DND-41 (cell line): ENCODE results near the gene CFAP90.
A peak's percentile ranks its signal among the peaks of the same experiment; 100 is the strongest.

Source experiments
- ATAC-seq: fragments of 200-7000 bp; cut with Tn5 transposase; 3 replicates; pipeline ENCODE4 v1.9.1; 2021; ENCODE audit warnings: low read depth; ENCODE audit not compliant: insufficient read depth
- DNase-seq: peaks from one replicate; pipeline ENCODE4 v3.0.0-alpha.2; 2020
- H2AFZ ChIP-seq: 2 replicates; pipeline ENCODE4 v1.6.0; 2012; ENCODE audit warnings: low read depth, low read length
- H3K27ac ChIP-seq: 2 replicates; pipeline ENCODE4 v1.5.1; 2012; ENCODE audit warnings: low read length, inconsistent platforms
- H3K27me3 ChIP-seq: fragments of 200-600 bp; sonication (generic); 2 replicates; pipeline ENCODE4 v1.6.0; 2012; ENCODE audit warnings: low read length, mild to moderate bottlenecking, inconsistent platforms; ENCODE audit not compliant: insufficient read depth, poor library complexity
- H3K36me3 ChIP-seq: 2 replicates; pipeline ENCODE4 v1.5.1; 2012; ENCODE audit warnings: low read length, inconsistent platforms; ENCODE audit not compliant: insufficient read depth
- H3K4me1 ChIP-seq: 2 replicates; pipeline ENCODE4 v1.5.1; 2012; ENCODE audit warnings: mild to moderate bottlenecking, low read length; ENCODE audit not compliant: insufficient read depth
- H3K4me2 ChIP-seq: 2 replicates; pipeline ENCODE4 v1.6.0; 2012; ENCODE audit warnings: mild to moderate bottlenecking, moderate library complexity, low read length, inconsistent platforms; ENCODE audit not compliant: insufficient read depth
- H3K4me3 ChIP-seq, 2 experiments: fragments of 200-600 bp in 1 of 2; shearing (Covaris generic) in 1 of 2; 2 replicates each; pipeline ENCODE4 v1.5.1; 2012 to 2016; ENCODE audit warnings: inconsistent platforms in 2 of 2, low read length in 2 of 2, mild to moderate bottlenecking in 2 of 2, low read depth in 1 of 2, moderate library complexity in 1 of 2
- H3K79me2 ChIP-seq: 2 replicates; pipeline ENCODE4 v1.6.0; 2012; ENCODE audit warnings: low read length, inconsistent platforms; ENCODE audit not compliant: insufficient read depth
- H3K9ac ChIP-seq: 2 replicates; pipeline ENCODE4 v1.6.0; 2012; ENCODE audit warnings: low read depth, mild to moderate bottlenecking, inconsistent platforms, low read length, moderate library complexity
- H3K9me3 ChIP-seq: 2 replicates; pipeline ENCODE4 v1.5.1; 2012; ENCODE audit warnings: low read length, moderate library complexity, mild to moderate bottlenecking, inconsistent platforms; ENCODE audit not compliant: insufficient read depth, severe bottlenecking
- H4K20me1 ChIP-seq: 2 replicates; pipeline ENCODE4 v1.6.0; 2012; ENCODE audit warnings: low read length; ENCODE audit not compliant: insufficient read depth
- CTCF ChIP-seq: IDR thresholded peaks from 2 replicates; pipeline ENCODE4 v1.5.1; 2012; ENCODE audit warnings: borderline replicate concordance, low read length, moderate library complexity, mild to moderate bottlenecking; ENCODE audit not compliant: poor library complexity, severe bottlenecking; ENCODE audit errors: extremely low read depth
- EZH2 ChIP-seq: IDR thresholded peaks from 3 replicates; pipeline ENCODE4 v1.6.1; 2012; ENCODE audit warnings: borderline replicate concordance, low read depth, mild to moderate bottlenecking, moderate library complexity, low read length, inconsistent platforms; ENCODE audit not compliant: severe bottlenecking

CFAP90 gene

GRCh38 chr5:7850395-7851239, at the start of gene CFAP90:
Gene CFAP90 (minus strand): TSS chr5:7851133. CDS start chr5:7851021, 112 bp downstream.
- Histone ChIP-seq H3K27ac (no peak within 1 kb of the TSS), H3K4me1 (no peaks in the 10 kb centered on the region), H3K4me2 (no peak within 1 kb of the TSS), H2AFZ (no peak within 1 kb of the TSS), H3K4me3 (no peak within 1 kb of the TSS), H3K79me2 (no peaks in the 10 kb centered on the region), H3K9me3 (peaks cover 5% of the 10 kb centered on the region), H3K9ac (no peak within 1 kb of the TSS), H3K27me3 (no peaks in the 10 kb centered on the region), H4K20me1 (no peaks in the 10 kb centered on the region), H3K36me3 (no peaks in the 10 kb centered on the region)
- TF ChIP-seq EZH2 = no peak
- TF ChIP-seq CTCF = no peak
- DNase-seq (no peak), ATAC-seq (no peak)

- Histone ChIP-seq H4K20me1 (no peaks in the 10 kb centered on the region), H3K4me1 (no peaks in the 10 kb centered on the region), H3K27me3 (no peaks in the 10 kb centered on the region), H2AFZ (no peak overlapping the region), H3K79me2 (no peaks in the 10 kb centered on the region), H3K9ac (no peak overlapping the region), H3K4me3 (no peak overlapping the region), H3K36me3 (peaks cover 92% of the 10 kb centered on the region), H3K4me2 (no peak overlapping the region), H3K27ac (no peak overlapping the region), H3K9me3 (no peaks in the 10 kb centered on the region)
- peak; percentile 65; the same call in 2 of the 3 replicates for ATAC-seq
- DNase-seq = peak; percentile 28
- peak; percentile 59 for TF ChIP-seq CTCF
- no peak for TF ChIP-seq EZH2
These were observed 46.2 kb upstream of the CFAP90 start for GRCh38 chr5:7897014-7897600.

GRCh38 chr5:7894860-7895259, 43.9 kb upstream of the CFAP90 start:
- Histone ChIP-seq H3K4me1 (no peaks in the 10 kb centered on the region), H3K36me3 (peaks cover 89% of the 10 kb centered on the region), H3K4me3 (no peak overlapping the region), H3K27ac (no peak overlapping the region), H3K4me2 (no peak overlapping the region), H3K9me3 (no peaks in the 10 kb centered on the region), H2AFZ (no peak overlapping the region), H3K27me3 (no peaks in the 10 kb centered on the region), H3K9ac (no peak overlapping the region), H4K20me1 (no peaks in the 10 kb centered on the region), H3K79me2 (no peaks in the 10 kb centered on the region)
- ATAC-seq (no peak), DNase-seq (no peak)
- TF ChIP-seq CTCF = no peak
- TF ChIP-seq EZH2 = no peak
